Urothelium cell line (cell line): ENCODE data around the gene COMT.

ENCODE experiments used
- DNase-seq: peaks from one replicate; pipeline ENCODE4 v3.0.0; 2011; ENCODE audit warnings: low spot score, mixed read lengths
- FAIRE-seq: peaks from 2 replicates; lab custom pipeline; 2011; peaks lifted over from hg19 to GRCh38; lab: Jason Lieb, UNC

COMT gene

DNA sequence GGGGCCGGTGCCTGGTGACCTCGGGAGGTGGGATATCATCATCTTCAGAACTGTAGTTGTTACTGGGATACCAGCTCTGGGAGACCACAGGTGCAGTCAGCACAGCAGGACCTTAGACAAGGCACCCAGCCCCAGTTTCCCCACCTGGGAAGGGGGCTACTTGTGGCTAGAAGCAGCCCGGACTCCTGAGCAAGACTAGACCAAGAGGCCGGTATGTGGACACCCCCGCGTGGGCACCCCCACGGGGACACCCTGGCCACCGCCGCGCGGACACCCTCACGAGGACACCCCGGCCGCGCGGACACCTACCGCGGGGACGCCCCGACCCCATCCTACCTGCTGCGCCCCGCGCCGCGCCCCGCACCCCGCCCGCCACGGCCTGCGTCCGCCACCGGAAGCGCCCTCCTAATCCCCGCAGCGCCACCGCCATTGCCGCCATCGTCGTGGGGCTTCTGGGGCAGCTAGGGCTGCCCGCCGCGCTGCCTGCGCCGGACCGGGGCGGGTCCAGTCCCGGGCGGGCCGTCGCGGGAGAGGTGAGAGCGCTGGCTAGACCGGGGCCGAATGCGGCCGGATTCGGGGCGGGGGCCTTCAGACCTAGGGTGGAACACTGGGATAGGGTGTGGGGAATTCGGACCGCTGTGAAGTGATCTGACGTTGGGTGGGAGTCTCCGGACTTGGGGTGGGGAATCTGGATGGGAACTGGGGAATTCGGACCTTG is at the start of gene COMT, which contains the start of gene TXNRD2:
TSS of gene COMT (plus strand) at position 408 of the 718 bp plus-strand sequence. CDS start 20,755 bp downstream, outside the sequence.
TSS of gene TXNRD2 (minus strand) at position 454 of the 718 bp plus-strand sequence. CDS start at position 439, 15 bp downstream.
- peak; percentile 27 for FAIRE-seq
- peak; percentile 90 for DNase-seq

GRCh38 chr22:19892257-19892879 is 49.2 kb upstream of the COMT start:
- peak; percentile 80 for DNase-seq
- peak; percentile 93 for FAIRE-seq

GRCh38 chr22:19892925-19893324 is 48.6 kb upstream of the COMT start:
- FAIRE-seq (no peak), DNase-seq (no peak)

DNA sequence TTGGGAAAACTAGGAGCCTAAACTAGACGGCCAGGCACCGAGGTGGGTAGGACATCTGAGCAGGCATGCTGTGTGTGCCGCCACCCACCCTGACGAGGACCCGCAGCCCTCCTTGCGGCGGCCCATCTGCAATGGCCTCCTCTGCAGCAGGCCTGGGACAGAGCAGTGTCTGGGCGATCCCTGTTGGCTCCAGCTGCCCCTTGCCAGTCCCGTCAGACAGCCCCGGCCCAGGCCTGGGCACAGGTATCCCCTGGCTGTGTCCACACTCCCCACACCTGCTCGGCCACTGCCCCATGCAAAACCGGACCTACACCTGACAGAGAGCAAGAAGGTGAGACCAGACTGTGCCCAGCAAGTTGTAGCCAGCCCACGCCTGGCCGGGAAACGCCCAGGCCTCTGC is 48.2 kb upstream of the COMT start:
- FAIRE-seq (peak; percentile 50), DNase-seq (no peak)

DNA sequence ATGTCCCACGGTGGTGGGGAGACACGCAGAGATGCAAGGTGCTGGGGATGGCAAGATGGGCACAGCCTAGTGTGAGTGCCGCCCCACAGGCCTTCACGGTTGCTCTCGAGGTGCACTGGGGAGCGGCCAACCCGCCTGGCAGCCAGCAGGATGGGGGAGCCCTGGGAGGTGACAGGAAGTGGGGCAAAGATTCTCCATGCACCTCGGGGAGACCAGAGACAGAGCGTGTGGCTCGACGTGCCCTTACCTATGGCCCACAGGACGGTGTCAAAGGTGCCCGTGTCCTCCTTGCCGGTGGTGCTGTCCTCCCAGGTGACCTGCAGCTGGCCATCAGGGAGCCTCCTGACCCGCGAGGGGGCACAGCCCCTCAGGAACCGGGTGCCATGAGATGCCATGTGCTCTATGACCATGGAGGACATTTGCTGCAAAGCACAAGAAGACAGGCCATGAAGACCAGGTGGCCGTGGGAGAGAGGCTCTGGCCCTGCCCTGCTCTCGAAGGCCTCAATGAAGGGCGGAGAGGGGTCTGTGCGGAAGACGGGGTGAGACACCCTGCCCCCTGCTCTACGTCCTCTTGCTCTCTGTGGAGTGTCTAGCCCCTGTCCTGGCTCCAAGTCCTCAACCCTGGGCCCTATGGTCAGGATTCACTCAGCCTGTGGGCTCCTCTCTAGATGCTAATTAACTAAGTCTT is 46.3 kb upstream of the COMT start:
- DNase-seq (no peak), FAIRE-seq (peak; percentile 5)

GRCh38 chr22:19896665-19897355 is 44.8 kb upstream of the COMT start:
- FAIRE-seq = peak; percentile 37
- DNase-seq = no peak

DNA sequence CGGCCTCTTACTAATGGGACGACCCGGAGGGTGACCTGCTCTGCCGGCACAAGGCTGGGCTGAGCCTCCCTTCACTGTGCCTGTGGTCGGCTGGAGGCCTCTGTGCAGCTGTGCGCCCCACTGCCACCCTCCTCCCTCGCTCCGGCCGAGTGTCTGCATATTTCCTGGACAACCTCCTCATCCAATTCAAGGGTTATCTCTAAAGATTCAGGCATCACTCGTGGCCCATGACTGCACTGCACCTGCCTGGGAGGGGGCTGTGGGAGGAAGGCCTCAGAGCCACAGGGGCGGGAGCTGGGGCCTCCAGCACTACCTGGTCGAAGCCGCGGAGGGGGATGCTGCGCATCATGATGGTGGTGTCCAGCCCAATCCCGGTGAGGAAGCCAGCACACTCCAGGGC is 43.8 kb upstream of the COMT start:
- DNase-seq (no peak), FAIRE-seq (no peak)

- FAIRE-seq (no peak), DNase-seq (no peak)
Measured at GRCh38 chr22:19898145-19898544, 43.4 kb upstream of the COMT start.

DNA sequence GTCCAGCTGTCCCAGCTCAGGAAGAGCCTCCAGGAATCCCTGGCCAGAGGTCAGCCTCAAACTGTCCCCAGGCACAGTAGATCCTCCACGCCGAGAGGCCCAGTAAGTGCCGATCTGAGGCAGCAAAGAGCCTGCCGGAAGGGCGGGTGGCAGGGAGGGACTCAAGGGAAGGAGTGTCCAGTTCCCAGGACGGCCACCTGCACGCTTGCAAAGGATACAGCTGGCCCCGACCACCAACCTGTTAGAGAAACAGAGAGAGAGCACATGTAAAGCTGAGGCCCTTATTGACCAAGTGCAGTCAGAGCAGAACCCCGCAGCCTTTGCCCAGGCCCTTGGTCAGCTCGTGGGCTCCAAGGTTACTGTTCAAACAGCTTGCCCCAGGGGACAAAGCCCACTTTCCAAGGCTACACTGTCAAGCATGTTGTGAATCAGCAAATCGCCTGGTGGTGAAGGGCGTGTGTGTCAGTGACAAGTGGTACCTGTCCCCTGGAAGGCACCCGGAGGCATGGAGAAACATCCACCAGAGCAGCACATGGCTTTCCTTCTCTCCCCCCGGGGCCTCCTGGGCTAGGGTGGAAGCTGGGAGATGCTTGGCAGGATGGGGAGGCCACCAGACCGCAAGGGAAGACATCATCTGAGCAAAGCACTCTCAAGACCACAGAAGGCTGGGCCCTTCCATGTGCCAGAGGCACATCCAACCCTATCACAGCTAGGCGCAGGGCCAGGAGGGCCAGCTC is 42.6 kb upstream of the COMT start:
- FAIRE-seq = no peak
- no peak for DNase-seq

- FAIRE-seq (peak; percentile 5), DNase-seq (no peak)
Measured at GRCh38 chr22:19900707-19901436, 40.7 kb upstream of the COMT start.

DNA sequence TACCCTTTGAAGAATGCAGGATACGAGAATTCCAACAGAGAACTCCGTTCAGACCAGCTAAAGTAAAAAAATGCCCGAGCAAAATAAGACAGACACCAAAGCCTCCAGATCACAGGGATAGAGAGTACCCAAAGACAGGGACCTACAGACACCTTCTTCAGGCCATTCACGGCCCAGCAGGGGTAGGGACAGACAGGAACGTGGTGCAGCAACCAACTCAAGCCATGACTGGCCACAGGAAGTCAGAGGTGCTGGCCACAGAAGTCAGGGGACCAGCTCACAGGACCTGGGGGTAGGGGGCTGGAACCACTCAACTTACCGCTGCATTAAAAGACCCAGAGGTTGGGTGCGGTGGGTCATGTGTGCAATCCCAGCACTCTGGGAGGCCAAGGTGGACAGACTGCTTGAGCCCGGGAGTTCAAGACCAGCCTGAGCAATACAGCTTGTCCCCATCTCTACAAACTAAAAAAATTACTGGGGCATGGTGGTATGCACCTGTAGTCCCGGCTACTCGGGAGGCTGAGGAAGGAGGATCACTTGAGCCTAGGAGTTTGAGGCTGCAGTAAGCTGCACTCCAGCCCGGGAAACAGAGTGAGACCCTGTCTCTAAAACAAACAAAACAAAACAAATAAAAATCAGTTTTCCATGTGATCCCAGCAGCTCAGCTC is 39.9 kb upstream of the COMT start:
- DNase-seq (no peak), FAIRE-seq (no peak)

- DNase-seq (no peak), FAIRE-seq (no peak)
Measured at GRCh38 chr22:19902245-19902715, 39.3 kb upstream of the COMT start.

- peak; percentile 27 for FAIRE-seq
- no peak for DNase-seq
Measured at GRCh38 chr22:19903031-19903430, 38.5 kb upstream of the COMT start.

- DNase-seq (no peak), FAIRE-seq (no peak)
Measured at GRCh38 chr22:19903513-19903912, 38.1 kb upstream of the COMT start.

DNA sequence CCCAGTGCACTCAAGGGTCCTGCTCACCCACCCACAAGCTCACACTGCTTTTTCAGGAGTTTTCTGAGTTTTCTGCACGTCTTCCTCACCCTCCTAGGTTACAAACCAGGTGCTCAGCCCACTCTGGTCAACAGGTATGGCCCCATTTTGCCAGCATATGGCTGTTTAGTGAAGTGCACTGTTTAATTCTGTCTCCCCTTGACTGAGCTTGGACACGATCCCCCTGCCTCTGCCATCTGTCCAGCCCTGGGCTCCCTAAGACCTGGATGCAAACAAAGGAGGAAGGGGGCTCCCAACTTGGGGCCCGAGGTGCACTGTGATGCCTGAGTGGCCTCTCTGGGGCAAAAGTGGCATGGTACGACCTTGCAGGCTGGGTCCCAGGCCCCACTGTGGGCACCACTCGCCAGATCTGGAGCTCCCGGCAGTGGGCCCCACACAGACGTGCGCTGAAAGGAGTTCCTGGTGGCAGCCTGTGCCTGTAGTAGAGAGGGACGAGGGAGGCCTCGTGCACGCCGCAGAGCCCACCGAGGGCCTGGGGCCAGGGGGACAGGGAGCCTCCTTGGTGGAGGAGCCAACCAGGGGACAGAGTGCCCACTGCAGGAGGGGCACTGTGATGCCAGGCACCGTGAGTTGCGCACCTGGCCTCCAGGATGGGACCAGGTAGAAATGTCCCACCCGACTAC is 37.3 kb upstream of the COMT start:
- DNase-seq (no peak), FAIRE-seq (no peak)

GRCh38 chr22:19904935-19905334 is 36.6 kb upstream of the COMT start:
- FAIRE-seq (no peak), DNase-seq (no peak)

DNA sequence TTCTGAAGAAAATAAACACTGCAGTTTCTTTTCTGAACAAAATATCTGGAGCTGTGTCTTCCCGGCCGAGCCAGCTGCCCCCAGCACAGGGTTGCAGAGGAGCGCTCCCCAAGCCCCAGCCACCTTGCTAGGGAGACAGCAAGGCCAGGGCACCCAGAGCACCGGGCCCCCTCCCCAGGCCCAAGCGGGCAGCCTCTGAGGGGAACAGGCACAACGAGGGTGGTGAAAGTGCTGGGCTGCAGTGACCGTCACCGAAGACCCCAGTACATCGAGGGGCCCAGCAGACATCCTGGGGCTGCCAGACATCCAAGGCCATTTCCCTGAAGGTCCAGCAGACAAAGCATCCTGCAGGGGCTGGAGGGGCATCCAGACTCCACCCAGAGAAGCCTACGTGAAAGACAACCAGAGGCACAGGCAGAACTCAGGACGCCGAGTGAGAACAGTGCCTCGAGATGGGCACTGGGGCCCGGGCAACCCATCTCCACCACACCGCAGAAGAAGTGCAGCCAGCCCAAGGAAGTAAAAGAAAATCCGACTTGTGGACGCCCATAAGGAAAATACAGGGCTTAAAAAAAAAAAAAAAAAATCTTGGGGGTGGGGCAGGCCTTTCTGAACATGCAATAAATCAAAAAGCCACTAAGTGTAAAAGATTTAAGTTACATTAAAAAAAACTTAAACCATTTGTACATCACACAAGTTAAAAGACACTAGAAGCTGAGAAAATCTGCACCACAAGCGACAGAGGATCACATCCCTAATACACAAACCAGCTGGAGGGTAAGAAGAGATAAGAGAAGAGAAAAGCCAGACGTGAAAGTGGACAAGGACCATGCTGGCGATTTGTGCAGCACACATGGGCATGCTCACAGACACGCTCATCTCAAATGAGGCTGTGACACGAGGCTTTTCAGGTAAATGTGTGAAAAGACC is 36.0 kb upstream of the COMT start:
- DNase-seq (no peak), FAIRE-seq (no peak)
